Hepatocyte (in vitro differentiated cells): ENCODE results near the gene GDPD4. TPM values are rescaled to one million over a fixed set of nuclear protein-coding genes. Genes with fewer than 3 reads are reported as not detected.

Source experiments
- DNase-seq: peaks from one replicate; pipeline ENCODE4 v3.0.0-alpha.2; 2016; ENCODE audit warnings: low spot score
- H2AFZ ChIP-seq: fragments of 200-600 bp; sonication (generic); 2 replicates; pipeline ENCODE4 v1.6.0; 2016; ENCODE audit warnings: antibody characterized with exemption, mild to moderate bottlenecking
- H3K27ac ChIP-seq: fragments of 200-600 bp; sonication (generic); 2 replicates; pipeline ENCODE4 v1.5.1; 2016; ENCODE audit warnings: mild to moderate bottlenecking
- H3K27me3 ChIP-seq: fragments of 200-600 bp; sonication (generic); 2 replicates; pipeline ENCODE4 v1.6.1; 2016
- H3K36me3 ChIP-seq: fragments of 200-600 bp; sonication (generic); replicated peaks from 2 replicates; pipeline ENCODE4 v1.5.1; 2016; ENCODE audit warnings: low read depth; ENCODE audit not compliant: insufficient read depth
- H3K4me1 ChIP-seq: fragments of 200-600 bp; sonication (generic); 2 replicates; pipeline ENCODE4 v1.5.1; 2016; ENCODE audit warnings: mild to moderate bottlenecking, moderate library complexity; ENCODE audit not compliant: insufficient read depth
- H3K4me2 ChIP-seq: fragments of 200-600 bp; sonication (generic); 2 replicates; pipeline ENCODE4 v1.6.0; 2016
- H3K4me3 ChIP-seq: fragments of 200-600 bp; sonication (generic); 2 replicates; pipeline ENCODE4 v1.5.1; 2016; ENCODE audit warnings: mild to moderate bottlenecking
- H3K79me2 ChIP-seq: fragments of 200-600 bp; sonication (generic); 2 replicates; pipeline ENCODE4 v1.6.0; 2017; ENCODE audit warnings: mild to moderate bottlenecking
- H3K9me2 ChIP-seq: fragments of 200-600 bp; sonication (generic); replicated peaks from 2 replicates; pipeline ENCODE4 v1.6.0; 2017; ENCODE audit warnings: mild to moderate bottlenecking; ENCODE audit not compliant: insufficient read depth
- H3K9me3 ChIP-seq: fragments of 200-600 bp; sonication (generic); 2 replicates; pipeline ENCODE4 v1.5.1; 2016; ENCODE audit warnings: low read depth, mild to moderate bottlenecking
- H4K20me1 ChIP-seq: fragments of 200-600 bp; sonication (generic); 2 replicates; pipeline ENCODE4 v1.6.0; 2016; ENCODE audit warnings: mild to moderate bottlenecking; ENCODE audit not compliant: insufficient read depth, poor library complexity, severe bottlenecking
- EZH2 ChIP-seq: fragments of 200-600 bp; sonication (generic); IDR thresholded peaks from 2 replicates; pipeline ENCODE4 v1.6.1; 2016; ENCODE audit warnings: antibody characterized with exemption, mild to moderate bottlenecking, borderline replicate concordance
- EZH2phosphoT487 ChIP-seq: fragments of 200-600 bp; sonication (generic); IDR thresholded peaks from one replicate; pipeline ENCODE4 v1.6.1; 2018; ENCODE audit warnings: antibody characterized with exemption, mild to moderate bottlenecking, low read depth, moderate library complexity; ENCODE audit not compliant: unreplicated experiment, severe bottlenecking
- WGBS: methylation state at CpG from one replicate; pipeline ENCODE4 v1.1.6; 2016; ENCODE audit warnings: low lambda C conversion rate; ENCODE audit errors: missing lambda C conversion rate; 5-methylcytosine and 5-hydroxymethylcytosine counted together
- polyA plus RNA-seq: library from polyadenylated mRNA; unstranded; fragments of >200 nt; fragmentation: Nextera tagmentation; extraction: Ambion mirVana; gene quantifications from 2 replicates; pipeline ENCODE4 v1.2.1, GENCODE V29; 2016
- total RNA-seq: library from RNA; depleted of rRNA; stranded (reverse); fragments of >200 nt; gene quantifications from 2 replicates; pipeline ENCODE4 v1.2.3, GENCODE V29; 2014
- TF ChIP-seq, protein P1 (sequence below): fragments of 200-600 bp; sonication (generic); IDR thresholded peaks from 2 replicates; pipeline ENCODE4 v1.5.1; 2016; ENCODE audit warnings: antibody characterized with exemption, mild to moderate bottlenecking; ENCODE audit not compliant: poor library complexity

GDPD4 gene
- total and polyA plus RNA-seq, 2 experiments from 2014 or later: 0.47 to 1.1 TPM

- H3K9me3 ChIP-seq: no peaks in the 10 kb centered on the region
- TF ChIP-seq, protein P1, sequence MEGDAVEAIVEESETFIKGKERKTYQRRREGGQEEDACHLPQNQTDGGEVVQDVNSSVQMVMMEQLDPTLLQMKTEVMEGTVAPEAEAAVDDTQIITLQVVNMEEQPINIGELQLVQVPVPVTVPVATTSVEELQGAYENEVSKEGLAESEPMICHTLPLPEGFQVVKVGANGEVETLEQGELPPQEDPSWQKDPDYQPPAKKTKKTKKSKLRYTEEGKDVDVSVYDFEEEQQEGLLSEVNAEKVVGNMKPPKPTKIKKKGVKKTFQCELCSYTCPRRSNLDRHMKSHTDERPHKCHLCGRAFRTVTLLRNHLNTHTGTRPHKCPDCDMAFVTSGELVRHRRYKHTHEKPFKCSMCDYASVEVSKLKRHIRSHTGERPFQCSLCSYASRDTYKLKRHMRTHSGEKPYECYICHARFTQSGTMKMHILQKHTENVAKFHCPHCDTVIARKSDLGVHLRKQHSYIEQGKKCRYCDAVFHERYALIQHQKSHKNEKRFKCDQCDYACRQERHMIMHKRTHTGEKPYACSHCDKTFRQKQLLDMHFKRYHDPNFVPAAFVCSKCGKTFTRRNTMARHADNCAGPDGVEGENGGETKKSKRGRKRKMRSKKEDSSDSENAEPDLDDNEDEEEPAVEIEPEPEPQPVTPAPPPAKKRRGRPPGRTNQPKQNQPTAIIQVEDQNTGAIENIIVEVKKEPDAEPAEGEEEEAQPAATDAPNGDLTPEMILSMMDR: no peak
- TF ChIP-seq EZH2 (no peak), EZH2phosphoT487 (no peak)
- H3K27ac ChIP-seq: no peak overlapping the region
- H3K4me3 ChIP-seq: no peak overlapping the region
- no peaks in the 10 kb centered on the region for H3K9me2 ChIP-seq
- no peak overlapping the region for H3K4me2 ChIP-seq
- no peaks in the 10 kb centered on the region for H3K79me2 ChIP-seq
- no peak overlapping the region for H2AFZ ChIP-seq
- H3K36me3 ChIP-seq: no peaks in the 10 kb centered on the region
- no peaks in the 10 kb centered on the region for H3K27me3 ChIP-seq
- 84% methylated on average over 18 of the region's 18 CpGs for WGBS
- no peaks in the 10 kb centered on the region for H3K4me1 ChIP-seq
- no peak for DNase-seq
- H4K20me1 ChIP-seq: no peaks in the 10 kb centered on the region
Measured at GRCh38 chr11:77188633-77189491, 112.6 kb downstream of the GDPD4 start.

DNA sequence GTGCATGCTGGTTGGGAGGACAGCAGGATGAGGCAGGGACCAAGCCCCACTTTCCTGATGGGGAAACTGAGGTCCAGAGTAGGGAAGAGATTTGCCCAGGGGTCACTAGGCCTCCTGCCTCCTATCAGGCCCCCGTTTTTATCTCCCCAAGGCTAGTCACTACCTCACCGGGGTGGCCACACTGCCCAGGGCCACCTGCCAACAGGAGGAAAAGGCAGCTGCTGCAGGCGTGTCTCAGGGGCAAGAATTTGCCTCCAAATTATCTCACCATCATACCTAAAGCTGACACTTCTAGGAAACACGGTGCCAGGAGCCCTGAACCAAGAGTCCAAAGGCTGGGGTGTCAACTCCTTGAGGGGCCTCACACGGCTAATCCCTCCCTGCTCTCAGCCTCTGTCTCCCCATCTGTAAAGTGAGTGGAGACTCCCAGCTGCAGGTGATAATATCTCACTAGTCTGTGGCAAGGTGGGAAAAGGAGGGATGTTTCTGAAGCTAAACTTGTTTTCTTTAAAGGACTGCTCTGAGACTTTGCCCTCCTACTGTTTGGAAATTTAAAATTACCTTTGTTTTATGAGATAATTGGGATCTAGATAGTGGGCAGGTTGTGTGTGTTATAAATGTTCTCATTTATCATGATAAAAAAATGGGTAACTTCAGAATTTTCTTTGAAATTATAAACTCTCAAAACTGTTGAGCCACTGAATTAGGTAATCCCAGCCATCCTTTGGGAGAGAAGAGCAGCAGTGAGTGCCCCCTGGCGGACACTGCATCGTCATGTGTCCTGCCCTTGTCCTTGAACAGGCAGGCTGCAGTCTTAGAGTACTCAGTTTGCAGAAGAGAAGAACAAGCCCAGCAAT lies 113.5 kb downstream of the GDPD4 start:
- DNase-seq: peak; percentile 91
- Histone ChIP-seq H3K4me2 (no peak overlapping the region), H3K36me3 (no peaks in the 10 kb centered on the region), H3K79me2 (no peaks in the 10 kb centered on the region), H3K4me1 (no peaks in the 10 kb centered on the region), H2AFZ (no peak overlapping the region), H3K27ac (peak overlapping the region; percentile 10), H3K9me2 (no peaks in the 10 kb centered on the region), H3K4me3 (no peak overlapping the region), H3K27me3 (no peaks in the 10 kb centered on the region), H4K20me1 (no peaks in the 10 kb centered on the region), H3K9me3 (no peaks in the 10 kb centered on the region)
- no peak for TF ChIP-seq EZH2phosphoT487
- TF ChIP-seq, protein P1: peak; percentile 92
- WGBS: 55% methylated on average over 7 of the region's 7 CpGs

- H3K27me3 ChIP-seq: no peaks in the 10 kb centered on the region
- no peaks in the 10 kb centered on the region for H3K4me1 ChIP-seq
- H3K4me2 ChIP-seq: no peak overlapping the region
- H2AFZ ChIP-seq: no peak overlapping the region
- no peaks in the 10 kb centered on the region for H3K79me2 ChIP-seq
- H3K4me3 ChIP-seq: no peak overlapping the region
- peak overlapping the region; percentile 10 for H3K27ac ChIP-seq
- H3K9me3 ChIP-seq: no peaks in the 10 kb centered on the region
- no peaks in the 10 kb centered on the region for H3K9me2 ChIP-seq
- no peak for TF ChIP-seq EZH2phosphoT487
- no peak for TF ChIP-seq EZH2
- TF ChIP-seq, protein P1: no peak
- no peaks in the 10 kb centered on the region for H3K36me3 ChIP-seq
- no peak for DNase-seq
- no peaks in the 10 kb centered on the region for H4K20me1 ChIP-seq
- 88% methylated on average over 9 of the region's 9 CpGs for WGBS
Measured at GRCh38 chr11:77187111-77187750, 114.3 kb downstream of the GDPD4 start.
